ENCODE results near the gene NQO2. TPM values are rescaled to one million over a fixed set of nuclear protein-coding genes. Genes with fewer than 3 reads are reported as not detected.

The NQO2 gene
- polyA plus RNA-seq, 1 of the 3 experiments (the other 2 are of a cell fraction): 19.2 TPM

DNA sequence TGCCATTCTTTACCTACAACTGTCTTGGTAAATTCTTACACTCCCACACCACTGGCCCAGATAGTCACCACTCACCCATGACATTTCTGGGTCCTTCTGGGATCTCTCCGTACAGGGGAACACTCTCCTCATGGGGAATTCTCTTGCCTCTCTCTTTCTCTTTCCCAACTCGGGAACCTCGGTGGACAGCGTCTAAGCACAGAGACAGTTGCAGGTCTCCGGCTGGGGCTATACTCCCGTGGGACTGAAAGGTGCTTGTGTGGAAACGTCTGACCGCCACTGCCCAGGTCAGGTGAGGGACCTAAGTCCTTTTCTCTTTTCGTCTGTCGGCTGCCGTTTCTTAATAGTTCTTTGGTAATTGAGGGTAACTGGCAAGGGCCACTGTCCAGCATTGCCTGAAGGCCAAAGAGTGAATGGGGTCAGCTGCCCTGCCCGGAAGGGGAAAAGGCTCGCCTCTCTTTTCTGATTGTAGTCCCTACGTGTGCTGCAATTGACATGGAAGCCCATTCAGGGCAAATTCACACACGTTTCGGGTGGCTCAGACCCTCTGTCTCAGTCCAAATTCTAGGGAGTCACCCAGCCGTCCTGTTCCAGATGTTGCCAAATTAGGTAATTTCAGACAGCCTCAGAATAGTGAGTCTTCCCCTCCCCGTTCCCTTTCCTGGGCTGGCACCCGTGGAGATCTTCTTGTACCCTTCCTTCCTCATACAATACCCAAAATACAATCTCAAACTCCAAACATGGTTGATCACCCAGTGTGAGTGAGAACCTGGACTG, 37.4 kb downstream of the NQO2 start:
- H3F3A ChIP-seq (replicated peaks; ENCODE audit: insufficient read depth): no peaks in the 10 kb centered on the region
- POLR2A ChIA-PET: no interaction called here
- whole genome bisulfite sequencing (ENCODE audit: low lambda C conversion rate): 74% methylated on average over 19 of the region's 19 CpGs
- no peaks in the 10 kb centered on the region; the same call in 1 of the 2 replicates for H3K27me3 ChIP-seq (ENCODE audit: insufficient read depth)
- no peaks in the 10 kb centered on the region for H3K79me2 ChIP-seq (ENCODE audit: insufficient read depth)
- H3K9ac ChIP-seq: no peak overlapping the region
- CTCF ChIA-PET: interaction anchor here (1.0 kb wide), 1 partner anchor 16 kb away, joined by 3 read pairs; no protein-coding TSS in a partner anchor
- TF ChIP-seq ZBTB33 (IDR thresholded peaks at IDR 0.05; ENCODE audit: borderline replicate concordance, low read depth) (no peak), RCOR1 (IDR thresholded peaks at IDR 0.05; ENCODE audit: low read length) (no peak), EP300 (IDR thresholded peaks at IDR 0.05; ENCODE audit: borderline replicate concordance in 1 of 2, low read depth in 1 of 2, low read length in 1 of 2) (no peak), FOXJ3 (CRISPR knock-in tag; IDR thresholded peaks at IDR 0.05) (no peak), RXRA (IDR thresholded peaks at IDR 0.05; ENCODE audit: borderline replicate concordance, low read depth) (no peak), MAX (IDR thresholded peaks at IDR 0.05; ENCODE audit: low read depth) (no peak), USF2 (IDR thresholded peaks at IDR 0.05; ENCODE audit: borderline replicate concordance, low read depth, low read length) (no peak), NFIC (IDR thresholded peaks at IDR 0.05; ENCODE audit: borderline replicate concordance) (no peak), FOXM1 (IDR thresholded peaks at IDR 0.05; ENCODE audit: low read depth) (no peak)
- H3K4me3 ChIP-seq (ENCODE audit: low read depth in 2 of 2, low read length in 1 of 2): no peak overlapping the region
- no peaks in the 10 kb centered on the region for H3K9me2 ChIP-seq
- no peak overlapping the region for H3K27ac ChIP-seq (ENCODE audit: low read depth in 2 of 2, low read length in 1 of 2)
- H4K20me1 ChIP-seq (ENCODE audit: insufficient read depth): no peaks in the 10 kb centered on the region
- peaks cover 0 to 4% of the 10 kb centered on the region in 2 experiments; a peak in 2 of 4 replicates for H3K4me1 ChIP-seq (ENCODE audit: control insufficient read depth in 1 of 2, insufficient read depth in 2 of 2, low read depth in 1 of 2, low read length in 1 of 2)
- no peak for DNase-seq
- H2AFZ ChIP-seq (ENCODE audit: low read depth): no peak overlapping the region
- H3K36me3 ChIP-seq (replicated peaks in 1 of 2; ENCODE audit: control insufficient read depth in 1 of 2, insufficient read depth in 2 of 2, low read length in 1 of 2): no peaks in the 10 kb centered on the region
- no peak overlapping the region for H3K4me2 ChIP-seq
- H3K9me3 ChIP-seq: no peaks in the 10 kb centered on the region

DNA sequence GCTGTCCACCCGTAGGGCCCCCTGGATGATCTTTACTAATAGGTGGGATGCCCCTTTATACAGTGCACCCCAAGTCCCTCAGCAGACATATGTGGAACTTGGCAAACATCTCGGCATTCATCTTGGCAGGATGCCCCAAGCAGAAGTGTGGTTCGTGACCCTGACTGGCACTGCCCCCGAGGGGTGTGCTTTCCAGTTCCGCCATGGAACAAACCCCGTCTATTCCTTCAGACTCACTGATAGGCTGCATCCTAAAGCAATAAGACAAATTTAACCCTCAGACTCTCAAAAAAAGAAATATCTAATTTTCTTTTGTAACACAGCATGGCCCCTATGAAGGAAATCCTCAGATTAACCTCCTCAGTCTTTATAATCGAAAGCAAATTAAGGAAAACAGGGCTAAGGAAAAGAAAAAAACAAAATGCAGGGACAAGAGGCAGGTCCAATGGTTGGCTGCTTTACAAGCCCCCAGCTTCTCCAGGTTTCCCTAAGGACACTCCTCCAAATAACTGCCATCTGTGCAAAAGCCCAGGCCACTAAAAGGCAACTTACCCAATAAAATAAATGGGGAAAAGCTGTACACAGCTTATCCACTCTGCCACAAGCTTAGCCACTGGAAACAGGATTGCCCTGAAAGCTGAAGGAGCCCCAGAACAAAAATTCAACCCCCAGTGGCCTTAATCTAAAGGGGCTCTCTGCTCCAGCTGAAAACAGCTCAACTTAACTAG, 38.1 kb downstream of the NQO2 start:
- Histone ChIP-seq H3K4me1 (ENCODE audit: control insufficient read depth in 1 of 2, insufficient read depth in 2 of 2, low read depth in 1 of 2, low read length in 1 of 2) (peaks cover 0 to 4% of the 10 kb centered on the region in 2 experiments; a peak in 2 of 4 replicates), H2AFZ (ENCODE audit: low read depth) (no peak overlapping the region), H3F3A (replicated peaks; ENCODE audit: insufficient read depth) (no peaks in the 10 kb centered on the region), H3K9ac (no peak overlapping the region), H3K36me3 (replicated peaks in 1 of 2; ENCODE audit: control insufficient read depth in 1 of 2, insufficient read depth in 2 of 2, low read length in 1 of 2) (no peaks in the 10 kb centered on the region), H3K79me2 (ENCODE audit: insufficient read depth) (no peaks in the 10 kb centered on the region), H3K4me3 (ENCODE audit: low read depth in 2 of 2, low read length in 1 of 2) (no peak overlapping the region), H3K9me2 (no peaks in the 10 kb centered on the region), H3K4me2 (no peak overlapping the region), H3K27ac (ENCODE audit: low read depth in 2 of 2, low read length in 1 of 2) (no peak overlapping the region), H3K27me3 (ENCODE audit: insufficient read depth) (no peaks in the 10 kb centered on the region; the same call in 1 of the 2 replicates), H4K20me1 (ENCODE audit: insufficient read depth) (no peaks in the 10 kb centered on the region), H3K9me3 (no peaks in the 10 kb centered on the region)
- DNase-seq: no peak
- POLR2A ChIA-PET: no interaction called here
- CTCF ChIA-PET: interaction anchor here (1.4 to 2.2 kb wide), 3 partner anchors 11 to 85 kb away, joined by 3 to 8 read pairs (median 4); no protein-coding TSS in a partner anchor
- no peak for TF ChIP-seq ELF1 (IDR thresholded peaks at IDR 0.05)
- no peak for TF ChIP-seq TAF1 (IDR thresholded peaks at IDR 0.05; ENCODE audit: borderline replicate concordance, low read depth, low read length)
- TF ChIP-seq FOXM1 (IDR thresholded peaks at IDR 0.05; ENCODE audit: low read depth): no peak
- TF ChIP-seq MXI1 (IDR thresholded peaks at IDR 0.05; ENCODE audit: low read depth, low read length): no peak
- TF ChIP-seq GABPA (IDR thresholded peaks at IDR 0.05; ENCODE audit: low read depth): no peak
- no peak for TF ChIP-seq TCF12 (IDR thresholded peaks at IDR 0.05)
- no peak for TF ChIP-seq RCOR1 (IDR thresholded peaks at IDR 0.05; ENCODE audit: low read length)
- no peak for TF ChIP-seq POLR2AphosphoS5 (IDR thresholded peaks at IDR 0.05; ENCODE audit: low read depth, low read length)
- TF ChIP-seq NFIC (IDR thresholded peaks at IDR 0.05; ENCODE audit: borderline replicate concordance): no peak
- no peak for TF ChIP-seq REST (IDR thresholded peaks at IDR 0.05; ENCODE audit: low read depth, low read length)
- TF ChIP-seq EP300 (IDR thresholded peaks at IDR 0.05; ENCODE audit: borderline replicate concordance in 1 of 2, low read depth in 1 of 2, low read length in 1 of 2): no peak
- no peak for TF ChIP-seq FOSL2 (IDR thresholded peaks at IDR 0.05; ENCODE audit: borderline replicate concordance, low read depth)
- WGBS (ENCODE audit: low lambda C conversion rate): 51% methylated on average over 7 of the region's 7 CpGs
